Mucosa of rectum (tissue), 2 donors: ENCODE results near the gene TEX54.
A peak's percentile ranks its signal among the peaks of the same experiment; 100 is the strongest.

ENCODE experiments used
- H3K27ac ChIP-seq, 2 donors: one replicate each; pipeline ENCODE4 v1.7.0; 2013; ENCODE audit warnings: inconsistent platforms in 2 of 2, low read depth in 2 of 2, low read length in 2 of 2
- H3K27me3 ChIP-seq, 2 donors: one replicate each; pipeline ENCODE4 v1.7.0; 2013; ENCODE audit warnings: low read length in 2 of 2; ENCODE audit not compliant: control insufficient read depth in 2 of 2, insufficient read depth in 2 of 2
- H3K36me3 ChIP-seq, 2 donors: one replicate each; pipeline ENCODE4 v1.7.0; 2013; ENCODE audit warnings: low read length in 2 of 2; ENCODE audit not compliant: control insufficient read depth in 2 of 2, insufficient read depth in 2 of 2
- H3K4me1 ChIP-seq, 2 donors: one replicate each; pipeline ENCODE4 v1.7.0; 2013; ENCODE audit warnings: low read length in 2 of 2, mild to moderate bottlenecking in 1 of 2; ENCODE audit not compliant: control insufficient read depth in 2 of 2, insufficient read depth in 2 of 2
- H3K4me3 ChIP-seq, 2 donors: one replicate each; pipeline ENCODE4 v1.7.0; 2013; ENCODE audit warnings: low read length in 2 of 2
- H3K9ac ChIP-seq, 2 donors: one replicate each; pipeline ENCODE4 v1.7.0; 2013; ENCODE audit warnings: low read length in 2 of 2, low read depth in 1 of 2, mild to moderate bottlenecking in 1 of 2
- H3K9me3 ChIP-seq, 2 donors: one replicate each; pipeline ENCODE4 v1.7.0; 2013; ENCODE audit warnings: low read length in 2 of 2; ENCODE audit not compliant: control insufficient read depth in 2 of 2
- donor health status: healthy.
- donor health status: Normal muscosa, but diverticular disease.

TEX54 gene

GRCh38 chr11:62788991-62789390 lies 43.6 kb downstream of the TEX54 start:
- Histone ChIP-seq H3K4me3 (no peak overlapping the region), H3K4me1 (peaks cover 32 to 42% of the 10 kb centered on the region in 2 donors), H3K27ac (no peak overlapping the region), H3K27me3 (no peaks in the 10 kb centered on the region), H3K9ac (peak overlapping the region in 1 of 2 donors; percentile 93), H3K9me3 (no peaks in the 10 kb centered on the region), H3K36me3 (peaks cover 11 to 18% of the 10 kb centered on the region in 2 donors)

DNA sequence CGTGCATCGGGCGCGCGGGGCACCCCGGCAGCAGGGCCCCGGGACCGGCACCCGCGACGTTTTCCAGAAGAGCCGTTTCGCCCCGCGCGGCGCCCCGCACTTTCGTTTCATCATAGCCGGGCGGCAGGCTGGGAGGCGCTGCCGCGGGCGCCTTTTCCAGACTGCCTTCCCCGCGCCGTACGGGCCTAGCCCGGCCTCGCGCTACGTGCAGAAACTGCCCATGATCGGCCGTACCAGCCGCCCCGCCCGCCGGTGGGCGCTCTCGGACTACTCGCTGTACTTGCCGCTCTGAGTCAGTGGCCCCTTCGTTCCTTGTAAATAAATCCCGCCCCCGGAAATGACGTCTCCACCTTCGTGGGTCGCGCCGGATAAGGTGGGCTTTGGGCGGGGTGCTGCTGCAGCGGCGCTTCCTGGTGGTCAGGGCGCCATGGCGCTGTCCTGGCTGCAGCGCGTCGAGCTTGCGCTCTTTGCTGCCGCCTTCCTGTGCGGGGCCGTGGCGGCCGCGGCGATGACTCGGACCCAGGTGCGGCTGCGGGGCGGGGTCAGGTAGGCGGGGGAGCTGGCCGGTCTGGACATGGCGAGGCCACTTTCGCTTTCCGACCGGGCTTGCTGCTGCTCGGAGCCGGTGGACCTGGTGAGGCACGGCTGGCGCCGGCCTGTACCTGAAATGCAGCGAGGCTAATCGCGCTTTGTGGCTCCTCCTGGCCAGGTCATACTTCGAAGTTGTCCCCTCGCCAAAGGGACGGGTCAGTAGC lies 45.5 kb downstream of the TEX54 start, which contains the start of gene TMEM179B:
Gene TMEM179B, plus strand, starts transcription at position 398 of the 755 bp plus-strand sequence. Its CDS starts 30 bp downstream, at position 428.
- H3K27me3 ChIP-seq: no peaks in the 10 kb centered on the region
- H3K4me3 ChIP-seq: peak within 1 kb of the TSS; percentile 90 to 96
- peaks cover 27 to 37% of the 10 kb centered on the region in 2 donors for H3K4me1 ChIP-seq
- peaks cover 12 to 13% of the 10 kb centered on the region in 2 donors for H3K36me3 ChIP-seq
- H3K9me3 ChIP-seq: no peaks in the 10 kb centered on the region
- H3K9ac ChIP-seq: peak within 1 kb of the TSS; percentile 93 to 94
- peak within 1 kb of the TSS; percentile 97 to 98 for H3K27ac ChIP-seq

DNA sequence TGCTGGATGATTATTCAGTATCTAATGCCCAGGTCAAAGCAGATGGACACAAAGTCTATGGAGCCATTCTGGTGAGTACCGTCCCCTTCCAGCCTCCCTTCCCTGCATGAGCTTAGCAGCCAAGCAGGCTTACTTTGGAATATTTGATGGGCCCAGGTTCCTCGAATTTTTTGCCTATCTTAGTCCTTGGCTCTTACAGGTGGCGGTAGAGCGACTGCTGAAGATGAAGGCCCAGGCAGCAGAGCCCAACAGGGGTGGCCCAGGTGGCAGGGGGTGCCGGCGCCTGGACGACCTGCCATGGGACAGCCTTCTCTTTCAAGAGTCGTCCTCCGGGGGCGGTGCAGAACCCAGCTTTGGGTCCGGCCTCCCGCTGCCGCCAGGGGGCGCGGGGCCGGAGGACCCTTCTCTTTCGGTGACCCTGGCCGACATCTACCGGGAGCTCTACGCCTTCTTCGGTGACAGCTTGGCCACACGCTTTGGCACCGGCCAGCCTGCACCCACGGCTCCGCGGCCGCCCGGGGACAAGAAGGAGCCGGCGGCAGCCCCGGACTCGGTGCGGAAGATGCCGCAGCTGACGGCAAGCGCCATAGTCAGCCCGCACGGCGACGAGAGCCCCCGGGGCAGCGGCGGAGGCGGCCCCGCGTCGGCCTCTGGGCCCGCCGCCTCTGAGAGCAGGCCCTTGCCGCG lies 46.2 kb downstream of the TEX54 start:
- peak overlapping the region; percentile 97 to 98 for H3K27ac ChIP-seq
- peak overlapping the region; percentile 93 to 94 for H3K9ac ChIP-seq
- H3K36me3 ChIP-seq: peaks cover 12 to 15% of the 10 kb centered on the region in 2 donors
- H3K27me3 ChIP-seq: no peaks in the 10 kb centered on the region
- peaks cover 24 to 33% of the 10 kb centered on the region in 2 donors for H3K4me1 ChIP-seq
- H3K9me3 ChIP-seq: no peaks in the 10 kb centered on the region
- H3K4me3 ChIP-seq: peak overlapping the region; percentile 90 to 96

DNA sequence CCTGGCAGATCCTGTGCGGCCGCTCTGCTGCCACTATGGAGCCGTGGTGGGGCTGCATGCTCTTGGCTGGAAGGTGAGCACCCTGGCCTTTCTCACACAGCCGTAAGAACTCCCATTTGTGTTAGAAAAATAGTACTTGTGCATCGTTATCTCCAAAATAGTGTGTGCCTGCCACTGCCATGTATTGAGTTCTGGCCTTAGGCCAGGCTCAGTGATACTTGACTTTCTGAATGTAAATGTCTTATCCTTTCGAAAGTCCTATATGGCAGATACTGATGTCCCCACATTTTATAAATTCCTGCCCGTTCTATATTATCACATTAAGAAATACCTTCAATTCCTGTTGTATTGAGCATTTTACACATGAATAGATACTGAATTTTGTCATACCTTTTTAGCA lies 49.9 kb downstream of the TEX54 start:
- Histone ChIP-seq H3K27me3 (no peaks in the 10 kb centered on the region), H3K27ac (no peak overlapping the region), H3K9ac (no peak overlapping the region), H3K36me3 (peaks cover 13 to 16% of the 10 kb centered on the region in 2 donors), H3K4me3 (no peak overlapping the region), H3K9me3 (no peaks in the 10 kb centered on the region), H3K4me1 (peaks cover 8 to 10% of the 10 kb centered on the region in 2 donors)
